NCI-H82 treated with DMSO at 0.1 percent for 48 hours (cell line): ENCODE results near the gene STX5.
"Not testable (repeated sequence)": the region's sequence is repeated elsewhere in the genome, so short reads cannot be mapped to it uniquely, and the experiment has no call there.

ENCODE experiments used
- DNase-seq: peaks from one replicate; lab custom pipeline; 2025; ENCODE audit not compliant: unreplicated experiment; lab: John Stamatoyannopoulos, UW

Gene STX5

GRCh38 chr11:62830904-62831519 is 839 bp downstream of the STX5 start:
- no peak for DNase-seq

- not testable (repeated sequence) for DNase-seq
Observed at GRCh38 chr11:62828130-62828529, 3.7 kb downstream of the STX5 start.

DNA sequence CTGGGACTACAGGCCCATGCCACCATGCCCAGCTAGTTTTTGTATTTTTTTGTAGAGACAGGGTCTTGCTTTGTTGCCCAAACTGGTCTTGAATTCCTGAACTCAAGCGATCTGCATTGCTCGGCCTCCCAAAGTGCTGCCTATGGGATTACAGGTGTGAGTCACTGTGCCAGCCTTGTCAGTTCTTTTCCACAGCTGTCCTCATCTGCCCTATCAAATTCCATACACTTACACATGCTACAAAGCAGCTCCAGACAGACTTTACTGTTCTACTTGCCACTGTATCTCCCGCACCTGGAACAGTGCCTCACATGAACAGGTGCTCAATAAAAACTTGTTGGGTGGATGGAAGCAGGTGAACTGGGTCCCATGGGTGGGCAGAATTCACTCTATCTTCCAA is 8.2 kb downstream of the STX5 start:
- no peak for DNase-seq

GRCh38 chr11:62817129-62817528 is 14.7 kb downstream of the STX5 start:
- no peak for DNase-seq

- no peak for DNase-seq
Observed at GRCh38 chr11:62816557-62816956, 15.3 kb downstream of the STX5 start.

DNA sequence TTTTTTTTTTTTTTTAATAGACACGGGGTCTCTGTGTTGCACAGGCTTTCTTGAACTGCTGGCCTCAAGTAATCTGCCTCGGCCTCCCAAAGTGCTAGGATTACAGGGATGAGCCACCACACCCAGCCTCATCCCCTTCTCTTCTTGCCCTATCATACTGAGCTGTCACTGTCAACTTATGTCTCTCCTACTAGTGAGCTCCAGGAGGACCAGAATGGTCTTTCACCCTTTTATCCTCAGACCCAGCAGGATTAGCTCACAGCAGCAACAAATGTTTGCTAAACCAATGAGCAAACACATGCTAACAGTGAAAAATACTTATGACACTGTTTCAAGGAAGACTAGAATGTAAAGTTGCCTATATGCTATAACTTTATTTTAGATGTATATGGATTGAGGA is 20.2 kb downstream of the STX5 start:
- DNase-seq: no peak

GRCh38 chr11:62810748-62811147 is 21.1 kb downstream of the STX5 start:
- DNase-seq: no peak

- no peak for DNase-seq
Observed at GRCh38 chr11:62806611-62807121, 25.2 kb downstream of the STX5 start.

GRCh38 chr11:62805961-62806441 is 25.9 kb downstream of the STX5 start:
- no peak for DNase-seq

DNA sequence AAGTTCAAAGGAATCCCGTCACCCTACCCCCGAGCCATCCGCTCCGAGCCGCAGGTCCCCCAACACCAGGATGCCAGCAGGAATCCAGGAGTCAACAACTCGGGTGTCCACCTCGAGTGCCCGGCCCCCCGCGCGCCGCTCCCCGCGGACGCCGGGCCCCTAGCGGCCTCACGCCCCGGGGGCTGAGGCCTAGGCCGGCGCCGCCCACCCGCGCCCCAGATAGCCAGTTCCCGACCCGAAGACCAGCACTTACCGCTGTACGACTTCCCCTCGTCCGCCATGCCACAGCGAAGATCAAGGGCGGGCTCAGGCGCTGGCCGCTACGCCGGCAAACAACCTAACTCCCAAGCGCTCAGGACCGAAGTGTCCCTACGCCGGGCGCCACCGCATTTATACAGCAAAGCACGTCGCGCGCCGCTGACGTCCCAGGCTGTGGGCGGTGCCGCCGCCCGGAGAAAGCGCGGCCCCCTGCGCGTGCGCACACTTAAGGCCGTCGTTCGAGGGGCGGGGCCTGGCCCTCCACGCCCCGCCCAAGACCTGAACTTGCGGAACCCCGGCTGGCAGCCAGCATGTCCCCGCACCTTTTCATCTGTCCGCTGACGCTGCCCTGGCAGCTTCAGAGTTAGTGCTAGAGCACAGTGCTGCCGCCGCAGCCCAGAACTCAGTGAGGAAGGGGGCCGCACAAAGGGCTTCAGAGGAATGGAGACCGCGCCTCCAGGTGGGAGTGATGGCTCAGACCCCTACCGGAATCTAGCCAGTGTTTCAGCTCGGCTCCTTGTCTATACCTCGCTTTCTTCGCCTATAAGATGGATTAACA is 26.6 kb downstream of the STX5 start, which contains the start of gene NXF1:
Gene NXF1 (minus strand): TSS at position 365 of the 817 bp plus-strand sequence. CDS start 84 bp downstream, at position 281.
- DNase-seq: peak; percentile 66

GRCh38 chr11:62804310-62805075 is 27.4 kb downstream of the STX5 start:
- no peak for DNase-seq

DNA sequence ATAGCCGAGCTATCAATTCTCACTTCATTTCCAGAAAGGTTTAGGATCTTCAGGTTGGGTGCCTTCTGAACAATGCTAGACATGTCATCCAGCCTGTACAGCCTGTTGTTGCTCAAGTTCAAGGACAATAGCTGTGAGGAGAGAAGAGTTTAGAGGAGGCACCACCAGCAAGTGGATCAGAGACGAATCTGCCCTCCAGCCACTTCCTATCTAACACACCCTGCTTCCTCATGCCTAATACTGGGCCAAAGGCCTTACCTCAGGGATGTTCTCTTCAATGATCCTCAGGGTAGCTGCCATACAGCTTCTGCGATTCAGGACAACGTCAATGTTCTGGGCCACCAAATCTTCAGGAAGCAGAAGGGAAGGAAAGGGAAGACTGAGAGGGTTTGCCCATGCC is 30.8 kb downstream of the STX5 start:
- no peak for DNase-seq

DNA sequence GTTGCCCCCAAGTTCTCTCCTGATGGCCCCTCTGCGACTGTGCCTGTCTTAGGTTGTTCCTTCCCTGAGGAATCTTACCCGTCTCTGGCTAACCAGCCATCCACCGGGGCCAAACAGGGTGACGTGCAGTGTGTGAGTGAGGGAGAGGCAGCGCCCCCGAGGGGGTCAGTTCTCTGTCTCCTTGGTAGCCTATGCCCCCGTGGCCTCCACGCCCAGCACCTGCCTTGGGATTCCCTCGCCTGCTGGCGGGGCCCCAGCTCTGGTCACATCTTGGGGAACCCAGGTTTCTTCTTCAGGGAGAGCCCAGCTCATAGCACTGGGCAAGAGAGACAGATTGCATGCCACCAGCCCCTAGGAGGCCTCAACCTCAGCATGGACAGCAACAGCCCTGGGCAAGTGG is 32.4 kb downstream of the STX5 start:
- no peak for DNase-seq

- no peak for DNase-seq
Observed at GRCh38 chr11:62796281-62796680, 35.6 kb downstream of the STX5 start.

GRCh38 chr11:62794201-62794775 is 37.6 kb downstream of the STX5 start:
- DNase-seq: no peak

- peak; percentile 46 for DNase-seq
Observed at GRCh38 chr11:62792202-62792575, 39.7 kb downstream of the STX5 start.

- DNase-seq: peak; percentile 46
Observed at GRCh38 chr11:62791501-62792201, 40.2 kb downstream of the STX5 start, which contains the start of gene TMEM223. TSS of gene TMEM223 (minus strand) at chr11:62792006. CDS start at chr11:62791994, 12 bp downstream.

- DNase-seq: no peak
Observed at GRCh38 chr11:62789576-62789975, 42.3 kb downstream of the STX5 start.

DNA sequence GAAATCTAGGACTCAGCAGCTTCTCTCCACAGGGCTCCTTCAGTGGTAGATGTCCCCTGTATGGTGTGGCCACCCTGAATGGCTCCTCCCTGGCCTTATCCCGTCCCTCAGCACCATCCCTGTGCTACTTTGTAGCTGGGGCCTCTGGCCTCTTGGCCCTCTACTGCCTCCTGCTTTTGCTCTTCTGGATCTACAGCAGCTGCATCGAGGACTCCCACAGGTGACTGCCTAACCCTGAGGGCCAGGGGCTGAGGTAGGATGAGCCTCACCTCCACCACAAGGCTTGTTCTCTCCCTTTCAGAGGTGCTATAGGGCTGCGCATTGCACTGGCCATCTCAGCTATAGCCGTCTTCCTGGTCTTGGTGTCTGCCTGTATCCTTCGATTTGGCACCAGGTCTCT is 42.9 kb downstream of the STX5 start:
- DNase-seq: no peak

DNA sequence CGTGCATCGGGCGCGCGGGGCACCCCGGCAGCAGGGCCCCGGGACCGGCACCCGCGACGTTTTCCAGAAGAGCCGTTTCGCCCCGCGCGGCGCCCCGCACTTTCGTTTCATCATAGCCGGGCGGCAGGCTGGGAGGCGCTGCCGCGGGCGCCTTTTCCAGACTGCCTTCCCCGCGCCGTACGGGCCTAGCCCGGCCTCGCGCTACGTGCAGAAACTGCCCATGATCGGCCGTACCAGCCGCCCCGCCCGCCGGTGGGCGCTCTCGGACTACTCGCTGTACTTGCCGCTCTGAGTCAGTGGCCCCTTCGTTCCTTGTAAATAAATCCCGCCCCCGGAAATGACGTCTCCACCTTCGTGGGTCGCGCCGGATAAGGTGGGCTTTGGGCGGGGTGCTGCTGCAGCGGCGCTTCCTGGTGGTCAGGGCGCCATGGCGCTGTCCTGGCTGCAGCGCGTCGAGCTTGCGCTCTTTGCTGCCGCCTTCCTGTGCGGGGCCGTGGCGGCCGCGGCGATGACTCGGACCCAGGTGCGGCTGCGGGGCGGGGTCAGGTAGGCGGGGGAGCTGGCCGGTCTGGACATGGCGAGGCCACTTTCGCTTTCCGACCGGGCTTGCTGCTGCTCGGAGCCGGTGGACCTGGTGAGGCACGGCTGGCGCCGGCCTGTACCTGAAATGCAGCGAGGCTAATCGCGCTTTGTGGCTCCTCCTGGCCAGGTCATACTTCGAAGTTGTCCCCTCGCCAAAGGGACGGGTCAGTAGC is 44.7 kb downstream of the STX5 start, which contains the start of gene TMEM179B:
Gene TMEM179B (plus strand): TSS at position 398 of the 755 bp plus-strand sequence. CDS start 30 bp downstream, at position 428.
- DNase-seq: peak; percentile 88
